HepG2 (cell line): ENCODE results near the gene GAN.

Source experiments
- CHD2 ChIP-seq: IDR thresholded peaks from 2 replicates; pipeline ENCODE4 v1.6.1; 2011; ENCODE audit warnings: low read depth, low read length, improper control_type of control experiment
- MAZ ChIP-seq, 2 experiments: sonication (generic) in 1 of 2; formaldehyde crosslinking in 1 of 2; IDR thresholded peaks; 2 replicates each; pipeline versions ENCODE4 v1.5.0 to v1.6.1; 2012 to 2020; ENCODE audit warnings: low read depth in 2 of 2, mild to moderate bottlenecking in 2 of 2, borderline replicate concordance in 1 of 2, improper control_type of control experiment in 1 of 2, low read length in 1 of 2, missing genetic modification reagents in 1 of 2, moderate library complexity in 1 of 2
- TBX2 ChIP-seq: sonication (generic); formaldehyde crosslinking; IDR thresholded peaks from 2 replicates; pipeline ENCODE4 v1.5.0; 2020; ENCODE audit warnings: missing genetic modification reagents, mild to moderate bottlenecking, borderline replicate concordance
- TF ChIP-seq, protein P1 (sequence below): sonication (generic); formaldehyde crosslinking; IDR thresholded peaks from 2 replicates; pipeline ENCODE4 v1.5.0; 2020; ENCODE audit warnings: missing genetic modification reagents
- TF ChIP-seq, protein P2 (sequence below): sonication (generic); formaldehyde crosslinking; IDR thresholded peaks from 2 replicates; pipeline ENCODE4 v1.4.0; 2020; ENCODE audit warnings: missing genetic modification reagents, borderline replicate concordance

DNA sequence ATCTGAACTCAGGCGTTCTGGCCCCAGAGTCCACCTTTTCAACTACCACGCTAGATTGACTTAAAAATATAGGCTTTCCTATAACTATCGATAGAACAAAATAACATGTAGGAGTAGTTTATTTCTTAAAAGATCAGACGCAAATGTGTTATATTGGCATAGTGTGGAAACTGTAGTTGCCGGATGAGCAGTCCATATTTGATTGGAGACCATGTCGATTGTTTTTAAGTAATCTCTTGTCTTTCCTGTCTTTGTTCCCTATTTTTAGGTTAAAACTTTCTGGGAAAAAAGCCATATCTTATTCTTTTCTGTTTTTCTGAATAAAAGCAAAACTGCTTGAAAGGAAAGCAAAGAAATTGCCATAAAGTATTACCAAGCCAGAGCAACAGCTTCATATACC, 53.1 kb downstream of the GAN start:
- TF ChIP-seq, protein P1, sequence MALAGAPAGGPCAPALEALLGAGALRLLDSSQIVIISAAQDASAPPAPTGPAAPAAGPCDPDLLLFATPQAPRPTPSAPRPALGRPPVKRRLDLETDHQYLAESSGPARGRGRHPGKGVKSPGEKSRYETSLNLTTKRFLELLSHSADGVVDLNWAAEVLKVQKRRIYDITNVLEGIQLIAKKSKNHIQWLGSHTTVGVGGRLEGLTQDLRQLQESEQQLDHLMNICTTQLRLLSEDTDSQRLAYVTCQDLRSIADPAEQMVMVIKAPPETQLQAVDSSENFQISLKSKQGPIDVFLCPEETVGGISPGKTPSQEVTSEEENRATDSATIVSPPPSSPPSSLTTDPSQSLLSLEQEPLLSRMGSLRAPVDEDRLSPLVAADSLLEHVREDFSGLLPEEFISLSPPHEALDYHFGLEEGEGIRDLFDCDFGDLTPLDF, result no peak
- TF ChIP-seq MAZ (IDR thresholded peaks at IDR 0.05; ENCODE audit: borderline replicate concordance, low read depth, low read length) (no peak), MAZ (CRISPR knock-in tag; IDR thresholded peaks at IDR 0.05; ENCODE audit: low read depth) (no peak), TBX2 (CRISPR knock-in tag) (no peak), CHD2 (no peak)
- TF ChIP-seq, protein P2, sequence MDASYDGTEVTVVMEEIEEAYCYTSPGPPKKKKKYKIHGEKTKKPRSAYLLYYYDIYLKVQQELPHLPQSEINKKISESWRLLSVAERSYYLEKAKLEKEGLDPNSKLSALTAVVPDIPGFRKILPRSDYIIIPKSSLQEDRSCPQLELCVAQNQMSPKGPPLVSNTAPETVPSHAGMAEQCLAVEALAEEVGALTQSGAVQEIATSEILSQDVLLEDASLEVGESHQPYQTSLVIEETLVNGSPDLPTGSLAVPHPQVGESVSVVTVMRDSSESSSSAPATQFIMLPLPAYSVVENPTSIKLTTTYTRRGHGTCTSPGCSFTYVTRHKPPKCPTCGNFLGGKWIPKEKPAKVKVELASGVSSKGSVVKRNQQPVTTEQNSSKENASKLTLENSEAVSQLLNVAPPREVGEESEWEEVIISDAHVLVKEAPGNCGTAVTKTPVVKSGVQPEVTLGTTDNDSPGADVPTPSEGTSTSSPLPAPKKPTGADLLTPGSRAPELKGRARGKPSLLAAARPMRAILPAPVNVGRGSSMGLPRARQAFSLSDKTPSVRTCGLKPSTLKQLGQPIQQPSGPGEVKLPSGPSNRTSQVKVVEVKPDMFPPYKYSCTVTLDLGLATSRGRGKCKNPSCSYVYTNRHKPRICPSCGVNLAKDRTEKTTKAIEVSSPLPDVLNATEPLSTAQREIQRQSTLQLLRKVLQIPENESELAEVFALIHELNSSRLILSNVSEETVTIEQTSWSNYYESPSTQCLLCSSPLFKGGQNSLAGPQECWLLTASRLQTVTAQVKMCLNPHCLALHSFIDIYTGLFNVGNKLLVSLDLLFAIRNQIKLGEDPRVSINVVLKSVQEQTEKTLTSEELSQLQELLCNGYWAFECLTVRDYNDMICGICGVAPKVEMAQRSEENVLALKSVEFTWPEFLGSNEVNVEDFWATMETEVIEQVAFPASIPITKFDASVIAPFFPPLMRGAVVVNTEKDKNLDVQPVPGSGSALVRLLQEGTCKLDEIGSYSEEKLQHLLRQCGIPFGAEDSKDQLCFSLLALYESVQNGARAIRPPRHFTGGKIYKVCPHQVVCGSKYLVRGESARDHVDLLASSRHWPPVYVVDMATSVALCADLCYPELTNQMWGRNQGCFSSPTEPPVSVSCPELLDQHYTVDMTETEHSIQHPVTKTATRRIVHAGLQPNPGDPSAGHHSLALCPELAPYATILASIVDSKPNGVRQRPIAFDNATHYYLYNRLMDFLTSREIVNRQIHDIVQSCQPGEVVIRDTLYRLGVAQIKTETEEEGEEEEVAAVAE, result no peak
